ENCODE results near the gene TEFM.
A peak's percentile ranks its signal among the peaks of the same experiment; 100 is the strongest.
"Not testable (repeated sequence)": the region's sequence is repeated elsewhere in the genome, so short reads cannot be mapped to it uniquely, and the experiment has no call there.

The TEFM gene, protein sequence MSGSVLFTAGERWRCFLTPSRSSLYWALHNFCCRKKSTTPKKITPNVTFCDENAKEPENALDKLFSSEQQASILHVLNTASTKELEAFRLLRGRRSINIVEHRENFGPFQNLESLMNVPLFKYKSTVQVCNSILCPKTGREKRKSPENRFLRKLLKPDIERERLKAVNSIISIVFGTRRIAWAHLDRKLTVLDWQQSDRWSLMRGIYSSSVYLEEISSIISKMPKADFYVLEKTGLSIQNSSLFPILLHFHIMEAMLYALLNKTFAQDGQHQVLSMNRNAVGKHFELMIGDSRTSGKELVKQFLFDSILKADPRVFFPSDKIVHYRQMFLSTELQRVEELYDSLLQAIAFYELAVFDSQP

DNA sequence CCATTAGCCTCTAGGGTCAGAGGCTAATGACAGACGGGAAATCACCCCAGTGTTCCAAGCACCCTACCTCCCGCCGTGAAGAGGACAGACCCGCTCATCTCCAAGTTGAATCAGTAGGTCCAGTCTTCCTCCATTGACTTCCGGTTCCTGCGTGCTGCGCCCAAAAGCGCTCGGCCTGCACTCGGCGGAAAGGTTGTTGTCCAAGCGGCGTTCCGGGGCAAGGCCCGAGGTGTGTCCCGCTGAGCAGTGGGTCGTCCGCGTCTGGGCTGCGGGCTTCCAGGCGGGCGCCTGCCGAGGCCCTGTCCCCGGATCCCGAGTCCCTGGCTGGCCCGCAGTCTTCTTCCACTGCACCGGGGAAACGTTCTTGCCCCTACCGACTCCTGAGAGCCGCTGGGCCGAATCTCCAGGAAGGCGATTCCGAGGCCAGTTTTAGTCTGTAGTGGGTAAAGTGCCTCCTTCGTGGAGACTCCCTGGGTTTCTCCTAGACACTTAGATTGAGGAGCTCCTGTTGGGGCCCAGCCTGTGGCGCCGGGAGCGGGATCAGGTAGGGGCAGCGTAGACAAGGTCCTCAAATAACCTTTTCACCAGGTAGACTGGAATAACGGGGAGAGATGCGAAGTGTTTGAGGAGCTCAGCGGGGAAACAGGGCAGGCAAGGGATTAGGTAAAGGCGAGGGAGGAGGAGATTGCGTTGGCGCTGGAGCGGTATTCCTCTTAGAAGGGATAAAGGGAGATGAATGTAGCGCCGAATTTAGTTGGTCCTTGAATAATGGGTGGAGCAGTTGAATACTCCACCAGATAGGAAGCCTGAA lies at the start of gene TEFM:
TSS of gene TEFM (minus strand) at position 138 of the 811 bp plus-strand sequence. CDS start at position 98, 40 bp downstream.
- peak; percentile 76 to 82 for DNase-seq (ENCODE audit: low read depth in 1 of 2, low spot score in 1 of 2)

DNA sequence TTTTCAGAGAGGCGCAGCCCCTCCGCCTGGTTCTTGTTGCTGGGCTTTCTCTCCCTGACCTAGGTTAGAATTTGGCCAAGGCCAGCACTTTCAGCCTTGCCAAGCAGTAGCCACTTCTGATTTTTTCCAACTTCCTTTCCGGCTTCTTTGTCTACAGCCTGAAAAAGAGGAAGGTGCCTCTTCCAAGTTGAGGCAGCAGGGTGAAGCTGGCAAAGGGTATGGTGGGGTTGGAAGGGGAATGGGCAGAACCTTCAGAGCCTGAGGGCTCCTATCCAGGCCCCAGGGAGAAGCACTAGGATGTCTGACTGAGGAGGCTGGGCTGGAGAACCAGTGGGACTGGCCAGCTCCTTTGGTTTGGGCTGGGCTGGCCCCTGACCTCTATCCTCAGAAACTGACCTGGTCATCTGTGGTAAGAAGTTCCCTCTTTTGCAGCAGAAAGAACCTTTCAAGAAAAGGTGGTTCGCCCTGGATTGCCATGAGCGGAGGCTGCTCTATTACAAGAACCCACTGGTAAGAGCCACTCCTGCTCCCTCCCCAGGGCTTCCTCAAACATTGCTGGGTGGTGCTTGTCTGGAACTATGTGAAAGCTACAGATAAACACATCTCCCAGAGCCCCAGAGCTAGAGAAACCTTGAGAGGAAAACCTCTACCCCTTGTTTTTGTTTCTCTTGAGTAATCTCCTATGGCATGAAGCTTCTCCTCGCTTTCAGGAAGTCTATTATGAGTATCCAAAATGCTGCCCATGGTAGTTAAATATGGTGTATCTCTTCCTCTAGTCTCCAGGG lies 48.2 kb upstream of the TEFM start:
- no peak for DNase-seq (ENCODE audit: low read depth in 1 of 2, low spot score in 1 of 2)

DNA sequence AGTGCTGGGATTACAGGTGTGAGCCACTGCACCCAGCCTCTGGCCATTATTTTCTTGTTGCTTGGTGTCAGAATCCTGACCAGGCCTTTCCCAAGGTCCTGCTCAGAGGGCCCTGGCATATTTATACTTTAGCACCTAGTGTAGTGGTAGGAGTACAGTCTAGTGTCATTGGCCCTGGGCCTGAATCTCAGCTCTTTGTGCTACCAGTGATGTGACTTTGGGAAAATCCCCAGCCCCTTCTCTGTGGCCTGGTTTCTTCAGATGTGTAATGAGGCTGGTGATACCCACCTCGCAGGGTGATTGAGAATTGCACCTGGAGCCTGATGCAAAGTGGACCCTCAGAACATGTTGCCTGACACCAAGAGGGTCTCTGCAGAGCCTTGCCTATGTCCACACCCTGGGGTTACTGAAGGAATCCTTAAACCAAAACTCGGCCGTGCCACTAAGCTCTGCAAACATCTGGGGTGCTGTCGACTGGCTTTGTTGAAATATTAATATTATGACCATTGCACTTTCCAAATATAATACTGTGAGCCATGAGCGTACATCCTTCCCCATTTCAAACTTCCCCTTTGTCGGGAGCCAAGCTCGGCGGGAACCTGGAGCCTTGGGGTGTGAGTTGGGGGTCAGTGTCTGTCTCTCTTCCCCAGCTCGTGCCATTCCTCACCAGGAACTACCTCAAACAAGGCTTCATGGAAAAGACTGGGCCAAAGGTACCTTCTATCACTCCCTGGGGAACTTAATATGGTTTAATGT lies 46.8 kb upstream of the TEFM start:
- no peak for DNase-seq (ENCODE audit: low read depth in 1 of 2, low spot score in 1 of 2)

DNA sequence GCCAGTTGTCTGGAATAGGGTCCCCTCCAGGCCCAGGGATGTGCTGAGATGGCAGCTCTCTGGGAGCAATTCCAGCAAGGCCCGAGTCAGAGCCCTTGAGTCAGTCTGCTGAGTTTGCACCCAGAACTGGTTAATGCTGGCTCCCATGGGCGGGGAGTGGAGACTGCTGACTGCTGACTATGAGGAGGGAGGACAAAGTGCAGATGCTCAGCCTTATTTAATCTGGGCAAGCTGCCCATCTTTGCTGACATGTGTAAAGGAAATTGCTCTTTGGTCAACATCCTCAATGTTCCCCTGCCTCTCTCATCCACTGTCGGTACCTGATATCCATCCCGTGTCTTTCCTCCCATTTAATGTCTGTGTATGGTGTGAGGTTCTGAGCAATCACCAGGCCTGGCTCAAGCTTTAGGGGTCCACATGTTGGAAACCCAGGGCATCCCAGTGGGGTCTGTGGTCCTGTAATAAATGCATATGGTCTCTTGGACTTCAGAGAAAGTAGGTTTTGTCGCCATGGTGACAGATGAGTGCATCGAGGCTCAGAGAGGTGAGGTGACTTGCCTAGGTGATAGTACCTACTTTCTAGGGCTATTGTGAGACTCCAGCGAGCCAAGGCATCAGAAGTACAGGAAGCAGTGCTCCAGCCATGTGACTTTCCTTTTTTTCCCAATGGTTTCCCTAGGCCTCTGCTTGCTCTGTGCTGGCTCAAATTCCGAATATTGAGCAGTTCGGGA lies 44.8 kb upstream of the TEFM start:
- DNase-seq (ENCODE audit: low read depth in 1 of 2, low spot score in 1 of 2), result no peak

DNA sequence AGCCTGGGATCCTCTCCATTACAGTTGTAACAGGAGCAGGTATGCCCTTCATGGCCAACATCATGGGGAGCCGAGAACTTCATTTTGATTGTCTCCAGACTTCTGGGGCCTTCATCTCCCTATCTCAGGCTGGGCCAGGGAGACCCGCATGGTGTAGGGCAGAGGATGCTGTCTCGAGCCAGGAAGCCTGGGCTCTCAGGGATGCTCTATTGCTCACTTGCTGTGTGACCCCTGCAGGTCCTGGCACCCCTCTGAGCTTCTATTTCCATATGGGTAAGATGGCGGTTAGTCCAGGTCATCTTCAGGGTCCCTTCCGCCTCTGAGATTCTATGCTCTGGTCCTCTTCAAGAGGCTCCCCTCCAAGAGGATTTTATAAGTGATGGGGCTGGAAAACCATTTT lies 44.2 kb upstream of the TEFM start:
- no peak for DNase-seq (ENCODE audit: low read depth in 1 of 2, low spot score in 1 of 2)

DNA sequence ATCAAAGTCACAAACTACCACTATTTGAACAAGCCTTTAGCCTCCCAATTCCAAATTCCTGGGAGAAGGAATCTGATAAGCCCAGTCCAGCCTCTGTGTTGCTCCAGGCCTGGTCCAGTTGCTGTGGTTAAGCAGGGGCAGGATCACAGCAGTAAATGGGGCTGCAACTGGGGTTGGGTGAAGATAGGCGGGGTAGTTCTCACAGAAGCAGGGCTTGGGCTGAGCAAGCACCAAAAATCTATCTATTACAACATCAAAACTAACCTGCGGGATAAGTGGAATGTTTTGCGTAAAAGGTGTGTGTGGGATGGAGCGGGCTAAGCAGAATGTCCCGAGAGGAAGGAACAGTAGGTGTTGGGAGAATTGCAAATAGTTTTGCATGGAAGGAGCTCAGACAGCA lies 41.8 kb upstream of the TEFM start:
- DNase-seq (ENCODE audit: low read depth in 1 of 2, low spot score in 1 of 2), result no peak

DNA sequence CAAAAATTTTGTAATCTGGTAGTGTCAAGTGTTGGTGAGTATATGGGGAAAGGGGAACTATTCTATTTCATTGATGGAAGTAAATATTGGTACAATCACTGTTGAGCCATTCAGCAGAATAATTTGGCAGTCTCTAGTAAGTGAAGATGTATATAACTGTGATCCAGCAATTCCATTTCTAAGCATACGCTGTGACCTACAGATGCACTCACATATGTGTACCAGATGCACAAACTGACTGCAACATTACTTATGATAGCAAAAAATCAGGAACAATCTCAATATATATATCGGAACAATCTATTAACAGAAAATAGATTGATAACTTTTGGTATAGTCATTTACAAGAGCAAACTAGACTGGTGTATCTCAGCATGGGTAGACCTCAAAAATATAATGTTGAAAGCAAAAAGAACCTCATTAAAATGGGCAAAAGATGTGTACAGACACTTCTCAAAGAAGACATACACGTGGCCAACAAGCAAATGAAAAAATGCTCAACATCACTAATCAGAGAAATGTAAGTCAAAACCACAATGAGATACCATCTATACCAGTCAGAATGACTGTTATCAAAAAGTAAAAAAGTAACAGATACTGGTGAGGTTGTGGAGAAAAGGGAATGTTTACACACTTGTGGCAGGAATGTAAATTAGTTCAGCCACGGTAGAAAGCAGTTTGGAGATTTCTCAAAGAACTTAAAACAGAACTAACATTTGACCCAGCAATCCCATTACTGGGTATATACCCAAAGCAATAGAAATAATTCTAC lies 36.5 kb upstream of the TEFM start:
- no peak for DNase-seq (ENCODE audit: low read depth in 1 of 2, low spot score in 1 of 2)

DNA sequence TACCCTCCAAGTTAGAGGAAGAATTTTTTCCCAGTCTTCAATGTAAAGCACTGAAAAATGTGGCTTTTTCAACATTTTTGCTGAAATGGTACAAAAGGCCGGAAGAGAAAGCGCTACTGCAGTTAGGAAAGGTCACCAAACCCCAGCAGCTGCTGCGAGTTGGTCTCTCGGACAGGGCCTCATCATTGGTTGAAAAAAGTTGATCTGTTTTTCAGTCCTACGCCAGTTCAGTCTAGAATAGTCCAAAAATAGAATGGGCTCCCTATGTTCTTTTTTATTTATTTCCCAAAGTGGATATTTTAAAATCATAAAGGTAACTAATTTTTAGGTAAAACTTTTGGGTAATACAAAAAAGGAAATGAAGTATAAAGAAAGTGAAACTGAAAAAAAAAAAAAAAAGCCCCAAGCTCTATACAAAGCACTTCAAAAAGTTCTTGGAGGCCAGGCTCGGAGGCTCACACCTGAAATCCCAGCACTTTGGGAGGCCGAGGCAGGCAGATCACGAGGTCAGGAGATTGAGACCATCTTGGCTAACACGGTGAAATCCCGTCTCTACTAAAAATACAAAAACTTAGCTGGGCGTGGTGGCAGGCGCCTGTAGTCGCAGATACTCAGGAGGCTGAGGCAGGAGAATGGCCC lies 33.1 kb upstream of the TEFM start:
- DNase-seq (ENCODE audit: low read depth in 1 of 2, low spot score in 1 of 2), result no peak

DNA sequence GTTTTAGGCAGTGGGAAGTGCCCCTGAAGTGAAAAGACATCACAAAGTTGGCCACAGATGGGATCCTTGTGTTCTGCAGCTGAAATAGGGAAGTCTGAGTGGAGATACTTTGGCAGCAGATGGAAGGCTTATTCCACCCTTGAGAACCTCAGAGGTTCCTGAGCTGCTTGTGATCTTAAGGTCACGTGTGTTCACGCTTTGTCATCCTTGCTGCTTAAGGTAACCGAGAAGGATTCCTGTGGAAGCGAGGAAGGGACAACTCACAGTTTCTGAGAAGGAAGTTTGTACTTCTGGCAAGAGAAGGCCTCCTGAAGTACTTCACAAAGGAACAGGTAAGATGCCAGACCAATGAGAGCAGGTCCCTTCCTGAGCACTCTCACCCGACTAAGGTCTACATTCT lies 27.9 kb upstream of the TEFM start:
- DNase-seq (ENCODE audit: low read depth in 1 of 2, low spot score in 1 of 2), result no peak

DNA sequence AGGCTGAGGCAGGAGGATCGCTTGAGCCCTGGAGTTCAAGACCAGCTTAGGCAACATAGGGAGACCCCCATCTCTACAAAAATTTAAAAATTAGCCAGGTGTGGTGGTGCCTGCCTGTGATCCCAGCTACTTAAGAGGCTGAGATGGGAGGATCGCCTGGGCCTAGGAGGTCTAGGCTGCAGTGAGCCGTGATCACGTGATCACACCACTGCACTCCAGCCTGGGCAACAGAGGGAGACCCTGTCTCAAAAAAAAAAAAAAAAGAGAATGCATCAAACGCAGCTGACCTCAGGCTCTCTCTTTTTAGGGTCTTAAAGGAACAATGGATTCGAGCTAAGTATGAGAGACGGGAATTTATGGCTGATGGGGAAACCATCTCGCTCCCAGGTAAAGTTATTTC lies 25.5 kb upstream of the TEFM start:
- not testable (repeated sequence) for DNase-seq (ENCODE audit: low read depth in 1 of 2, low spot score in 1 of 2)

DNA sequence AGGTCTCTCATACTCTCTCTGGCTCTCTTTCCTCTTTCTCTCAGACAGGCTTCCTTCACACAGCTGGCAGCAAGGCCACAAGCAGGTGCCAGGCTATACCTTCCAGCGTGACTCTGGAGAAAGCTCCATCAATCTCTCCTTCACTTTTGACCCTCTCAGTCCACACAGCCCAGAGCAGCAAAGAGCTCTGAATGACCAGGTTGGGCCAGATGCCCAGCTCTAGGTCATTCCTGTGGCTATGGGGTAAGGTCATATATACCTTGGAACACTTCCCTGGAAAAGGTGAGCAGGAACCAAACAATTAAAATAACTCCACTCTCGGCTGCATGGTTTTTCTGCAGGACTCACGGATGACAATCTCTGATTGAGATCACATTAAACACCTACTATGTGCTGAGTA lies 24.5 kb upstream of the TEFM start:
- DNase-seq (ENCODE audit: low read depth in 1 of 2, low spot score in 1 of 2), result no peak

DNA sequence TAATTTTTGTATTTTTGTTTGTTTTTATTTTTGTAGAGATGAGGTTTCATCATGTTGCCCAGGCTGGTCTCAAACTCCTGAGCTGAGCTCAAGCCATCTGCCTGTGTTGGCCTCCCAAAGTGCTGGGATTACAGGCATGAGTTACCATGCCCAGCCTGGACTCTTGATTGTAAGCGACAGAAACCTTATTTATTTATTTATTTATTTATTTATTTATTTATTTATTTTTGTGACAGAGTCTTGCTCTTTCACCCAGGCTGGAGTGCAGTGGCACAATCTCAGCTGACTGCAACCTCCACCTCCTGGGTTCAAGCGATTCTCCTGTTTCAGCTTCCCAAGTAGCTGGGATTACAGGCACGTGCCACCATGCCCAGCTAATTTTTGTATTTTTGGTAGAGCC lies 23.8 kb upstream of the TEFM start:
- not testable (repeated sequence) for DNase-seq (ENCODE audit: low read depth in 1 of 2, low spot score in 1 of 2)

DNA sequence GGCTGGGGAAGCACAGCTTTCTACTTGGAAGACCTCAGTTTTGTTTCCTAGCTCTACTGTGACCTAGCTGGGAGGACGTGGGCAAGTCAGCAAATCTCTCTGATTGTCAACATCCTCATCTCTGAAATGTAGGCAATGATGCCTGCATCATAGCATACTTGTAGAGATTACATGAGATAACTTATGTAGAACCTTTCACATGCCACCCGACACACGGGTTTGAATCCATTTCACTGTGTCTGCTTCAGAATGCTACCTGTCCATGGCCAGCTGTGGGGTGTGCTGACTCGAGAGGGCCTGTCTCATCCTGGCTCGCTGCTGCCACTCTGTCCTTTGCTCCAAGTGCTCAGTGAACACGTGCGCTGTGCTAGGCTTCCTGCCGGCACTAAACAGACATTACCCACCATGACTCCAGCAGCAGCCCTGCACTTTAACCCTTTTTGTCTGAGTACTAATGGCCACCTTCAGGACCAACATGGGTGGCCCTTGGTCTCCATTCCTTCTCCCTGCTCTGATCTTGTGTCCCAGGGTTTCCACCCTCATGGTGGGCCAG lies 23.1 kb upstream of the TEFM start:
- no peak for DNase-seq (ENCODE audit: low read depth in 1 of 2, low spot score in 1 of 2)

DNA sequence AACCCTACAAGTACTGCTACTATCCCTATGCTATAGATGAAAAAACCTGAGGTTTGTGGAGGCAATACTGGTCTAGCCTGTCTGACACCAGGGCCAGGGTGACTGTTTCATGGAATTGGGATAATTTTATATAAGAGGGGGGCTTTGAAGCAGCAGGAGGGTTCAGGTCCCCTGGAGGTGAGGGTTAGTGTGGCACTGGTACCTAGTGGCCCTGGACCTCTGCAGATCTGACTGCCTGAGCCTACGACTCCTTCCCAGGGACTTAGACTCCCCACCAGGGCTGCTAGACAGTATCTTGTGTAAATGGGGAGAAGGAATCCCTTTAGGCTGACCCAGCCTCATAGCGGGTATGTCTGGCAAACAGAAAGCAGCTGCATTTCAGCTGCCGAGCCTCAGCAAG lies 22.5 kb upstream of the TEFM start:
- no peak for DNase-seq (ENCODE audit: low read depth in 1 of 2, low spot score in 1 of 2)

DNA sequence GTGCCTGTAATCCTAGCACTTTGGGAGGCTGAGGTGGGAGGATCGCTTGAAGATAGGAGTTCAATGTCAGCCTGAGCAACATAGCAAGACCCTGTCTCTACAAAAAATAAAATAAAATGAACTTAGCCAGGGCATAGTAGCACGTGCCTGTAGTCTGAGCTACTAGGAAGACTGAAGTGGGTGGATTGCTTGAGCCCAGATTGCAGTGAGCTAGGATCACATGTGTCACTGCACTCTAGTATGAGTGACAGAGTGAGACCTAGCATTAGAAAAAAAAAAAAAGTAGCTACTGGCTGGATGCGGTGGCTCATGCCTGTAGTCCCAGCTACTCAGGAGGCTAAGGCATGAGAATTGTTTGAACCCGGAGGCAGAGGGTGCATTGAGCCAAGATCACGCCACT lies 21.7 kb upstream of the TEFM start:
- DNase-seq (ENCODE audit: low read depth in 1 of 2, low spot score in 1 of 2), result no peak

DNA sequence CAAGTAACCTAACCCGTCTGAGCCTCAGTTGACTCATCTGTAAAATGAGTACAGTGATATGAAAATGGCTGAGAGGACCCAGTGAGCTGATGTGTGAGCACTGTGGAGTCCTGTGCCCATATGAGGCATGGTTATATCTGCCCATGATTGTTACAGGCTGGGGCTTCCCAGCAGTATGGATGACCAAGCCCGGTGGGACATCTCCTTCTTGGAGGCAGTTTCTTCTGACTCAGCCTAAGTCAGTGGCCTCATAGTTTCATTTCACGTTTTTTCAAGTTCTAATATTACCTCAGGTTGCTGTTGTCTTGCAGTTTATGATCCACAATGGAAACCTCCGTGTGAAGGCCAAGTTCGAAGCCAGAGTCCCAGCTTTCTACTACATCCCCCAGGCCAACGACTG lies 20.5 kb upstream of the TEFM start:
- DNase-seq (ENCODE audit: low read depth in 1 of 2, low spot score in 1 of 2), result no peak

DNA sequence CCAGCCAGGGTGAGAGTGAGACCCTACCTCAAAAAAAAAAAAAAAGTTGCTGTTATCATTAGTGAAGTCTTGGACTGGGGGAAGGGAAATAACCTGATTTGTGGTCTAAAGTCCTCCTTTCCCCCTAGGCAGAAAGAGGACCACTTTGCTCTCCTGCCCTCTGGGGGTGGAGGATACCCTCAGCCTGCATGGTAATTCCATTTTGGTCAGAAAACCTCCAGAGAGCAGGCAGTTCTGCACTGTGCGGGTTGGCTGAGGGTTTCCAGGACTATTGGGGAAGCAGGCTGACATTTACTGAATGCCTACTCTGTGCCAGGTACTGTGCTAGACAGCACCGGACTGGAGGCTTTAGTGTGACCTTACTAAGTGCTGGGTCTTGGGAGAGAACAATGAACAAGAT lies 18.3 kb upstream of the TEFM start:
- DNase-seq (ENCODE audit: low read depth in 1 of 2, low spot score in 1 of 2), result no peak

DNA sequence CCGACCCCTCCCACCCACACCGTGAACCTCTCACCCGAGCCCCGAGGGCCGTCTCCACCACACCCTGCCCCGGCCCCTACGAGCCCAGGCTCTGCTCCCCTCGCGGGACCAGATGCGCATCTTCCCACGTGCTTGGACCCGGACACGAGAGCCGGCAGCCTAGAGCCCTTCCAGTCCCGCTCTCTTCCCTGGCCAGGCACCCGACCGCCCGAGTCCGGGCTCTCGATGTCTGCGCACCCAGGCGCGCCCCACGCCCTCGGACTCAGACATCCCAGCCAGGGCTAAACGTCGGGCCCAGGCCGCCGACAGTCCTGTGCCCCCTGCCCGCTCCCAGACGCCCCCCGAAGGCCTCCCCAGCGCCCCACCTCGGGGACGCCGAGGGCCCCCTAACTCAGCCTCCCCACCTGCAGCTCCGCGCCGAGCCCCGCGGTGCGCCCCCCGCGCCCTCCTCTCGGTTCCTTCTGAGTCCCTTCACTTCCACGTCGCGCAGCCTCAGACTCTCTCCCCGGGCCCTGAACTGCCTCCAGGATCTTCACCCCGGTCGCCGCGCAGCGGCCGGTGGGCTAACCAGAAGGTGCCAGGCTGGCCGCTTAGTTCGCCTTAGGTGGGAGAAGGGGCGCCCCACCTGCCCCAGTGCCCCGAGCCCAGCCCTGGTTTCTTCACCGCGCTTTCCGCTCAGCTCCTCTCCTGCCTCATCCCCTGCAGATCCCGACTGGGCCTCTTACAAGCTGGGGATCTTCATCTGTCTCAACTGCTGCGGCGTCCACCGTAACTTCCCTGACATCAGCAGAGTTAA lies 16.4 kb upstream of the TEFM start:
- no peak for DNase-seq (ENCODE audit: low read depth in 1 of 2, low spot score in 1 of 2)
